Testis (tissue), 2 donors: ENCODE results near the gene TP53BP2.

Source experiments
- POLR2A ChIP-seq: fragments of 450-650 bp; IDR thresholded peaks from one replicate; pipeline ENCODE4 v1.6.1; 2017; ENCODE audit warnings: antibody characterized with exemption, mild to moderate bottlenecking, moderate library complexity
- TF ChIP-seq, protein P1 (sequence below), 3 experiments: fragments of 450-650 bp in 2 of 3; fragments of 200-600 bp in 1 of 3; sonication (generic) in 1 of 3; IDR thresholded peaks; one replicate each; pipeline ENCODE4 v1.5.1; 2016 to 2019; ENCODE audit warnings: antibody characterized with exemption in 3 of 3, mild to moderate bottlenecking in 2 of 3, moderate library complexity in 1 of 3

DNA sequence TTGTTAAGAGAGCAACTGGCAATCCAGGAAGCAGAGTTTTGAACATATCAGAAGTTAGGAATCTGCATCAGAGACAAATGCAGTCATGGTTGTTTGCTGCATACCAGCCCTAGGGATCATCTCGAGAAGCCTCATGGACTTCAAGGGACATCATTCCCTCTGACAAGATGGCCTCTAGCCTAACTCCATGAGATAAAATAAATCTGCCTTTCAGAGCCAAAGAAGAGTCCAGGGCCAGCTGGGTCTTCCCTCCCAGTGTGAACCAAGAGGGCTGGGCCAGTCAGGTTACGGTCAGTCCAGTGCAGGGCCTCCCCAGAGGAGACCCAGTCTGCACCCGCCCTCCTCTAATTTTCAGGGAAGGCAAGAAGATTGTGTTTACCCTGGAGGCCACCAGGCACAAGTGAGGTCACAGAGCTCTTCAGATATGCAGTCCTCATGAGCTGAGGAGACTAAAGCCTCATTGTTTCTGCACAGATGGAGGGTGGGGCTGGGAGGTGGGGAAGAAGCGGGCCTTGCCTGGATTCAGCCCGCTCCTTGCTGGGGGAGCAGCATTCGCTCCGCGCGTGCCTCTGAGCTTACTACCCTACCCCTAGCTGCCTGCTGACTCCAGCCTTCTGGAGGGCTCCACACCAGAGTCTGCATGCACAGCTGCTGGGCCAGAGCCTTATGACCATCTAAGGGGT is 80.6 kb downstream of the TP53BP2 start:
- TF ChIP-seq, protein P1, sequence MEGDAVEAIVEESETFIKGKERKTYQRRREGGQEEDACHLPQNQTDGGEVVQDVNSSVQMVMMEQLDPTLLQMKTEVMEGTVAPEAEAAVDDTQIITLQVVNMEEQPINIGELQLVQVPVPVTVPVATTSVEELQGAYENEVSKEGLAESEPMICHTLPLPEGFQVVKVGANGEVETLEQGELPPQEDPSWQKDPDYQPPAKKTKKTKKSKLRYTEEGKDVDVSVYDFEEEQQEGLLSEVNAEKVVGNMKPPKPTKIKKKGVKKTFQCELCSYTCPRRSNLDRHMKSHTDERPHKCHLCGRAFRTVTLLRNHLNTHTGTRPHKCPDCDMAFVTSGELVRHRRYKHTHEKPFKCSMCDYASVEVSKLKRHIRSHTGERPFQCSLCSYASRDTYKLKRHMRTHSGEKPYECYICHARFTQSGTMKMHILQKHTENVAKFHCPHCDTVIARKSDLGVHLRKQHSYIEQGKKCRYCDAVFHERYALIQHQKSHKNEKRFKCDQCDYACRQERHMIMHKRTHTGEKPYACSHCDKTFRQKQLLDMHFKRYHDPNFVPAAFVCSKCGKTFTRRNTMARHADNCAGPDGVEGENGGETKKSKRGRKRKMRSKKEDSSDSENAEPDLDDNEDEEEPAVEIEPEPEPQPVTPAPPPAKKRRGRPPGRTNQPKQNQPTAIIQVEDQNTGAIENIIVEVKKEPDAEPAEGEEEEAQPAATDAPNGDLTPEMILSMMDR (IDR thresholded peaks at IDR 0.05), result no peak
- TF ChIP-seq POLR2A, result no peak
